Measurements from ENCODE around the gene SLC8A1.

The SLC8A1 gene

GRCh38 chr2:40273734-40274182 is 178.1 kb downstream of the SLC8A1 start:
- no peak for DNase-seq (ENCODE audit: low read depth)

GRCh38 chr2:40271094-40271493 is 180.8 kb downstream of the SLC8A1 start:
- no peak for DNase-seq (ENCODE audit: low read depth)

DNA sequence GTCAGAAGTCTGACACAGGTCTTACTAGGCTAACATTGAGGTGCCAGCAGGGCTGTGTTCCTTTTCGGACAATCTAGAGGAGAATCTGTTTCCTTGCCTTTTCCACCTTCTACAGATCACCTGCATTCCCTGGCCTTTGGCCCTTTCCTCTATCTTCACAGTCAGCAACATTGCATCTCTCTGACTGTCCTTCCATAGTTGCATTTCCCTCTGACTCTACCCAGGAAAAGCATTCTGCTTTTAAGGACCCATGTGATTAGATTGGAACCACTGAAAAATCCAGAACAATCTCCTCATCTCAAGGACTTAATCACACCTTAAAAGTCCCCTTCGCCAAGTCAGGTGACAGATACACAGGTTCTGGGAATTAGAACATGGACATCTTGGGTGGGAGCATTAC is 181.5 kb downstream of the SLC8A1 start:
- DNase-seq (ENCODE audit: low read depth), result no peak

DNA sequence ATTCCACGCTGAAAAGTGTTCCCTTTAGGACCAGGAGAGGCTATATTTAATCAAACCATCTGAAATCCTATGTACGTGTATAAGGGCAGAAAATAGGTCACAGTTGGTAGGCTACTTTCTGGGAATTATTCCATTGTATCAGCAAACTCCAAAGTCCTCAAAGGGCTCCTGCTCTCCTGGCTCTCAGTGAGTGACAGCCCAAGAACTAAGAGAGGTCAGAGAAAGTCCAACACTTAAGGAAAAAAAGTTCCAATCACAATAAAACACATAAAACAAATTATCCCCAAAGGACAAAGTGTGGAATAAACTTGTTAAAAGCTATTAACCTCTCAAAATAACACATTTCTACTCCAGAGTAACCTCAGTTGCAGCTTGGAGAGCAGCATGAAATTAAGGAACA is 183.3 kb downstream of the SLC8A1 start:
- no peak for DNase-seq (ENCODE audit: low read depth)

GRCh38 chr2:40266201-40266600 is 185.7 kb downstream of the SLC8A1 start:
- no peak for DNase-seq (ENCODE audit: low read depth)

DNA sequence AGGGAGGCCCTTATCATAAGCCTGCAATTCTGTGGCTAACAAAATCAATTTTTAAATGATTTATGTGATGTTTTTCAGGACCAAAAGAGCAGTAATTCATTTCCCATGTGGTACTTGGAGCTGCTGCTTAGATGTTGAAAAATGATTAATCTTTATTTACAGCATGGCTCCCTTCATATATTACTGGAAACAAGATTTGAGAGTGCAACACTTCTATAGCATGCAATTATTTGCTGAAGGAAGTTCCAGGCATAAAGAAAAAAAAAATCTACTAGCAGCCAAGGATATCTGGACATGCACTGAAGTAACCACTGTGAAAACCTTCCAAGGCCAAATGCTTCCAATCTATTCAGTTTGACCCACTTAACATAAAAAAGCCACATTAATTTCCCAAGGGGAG is 186.3 kb downstream of the SLC8A1 start:
- DNase-seq (ENCODE audit: low read depth), result no peak

- DNase-seq (ENCODE audit: low read depth), result no peak
Measured at GRCh38 chr2:40261042-40261441, 190.8 kb downstream of the SLC8A1 start.

DNA sequence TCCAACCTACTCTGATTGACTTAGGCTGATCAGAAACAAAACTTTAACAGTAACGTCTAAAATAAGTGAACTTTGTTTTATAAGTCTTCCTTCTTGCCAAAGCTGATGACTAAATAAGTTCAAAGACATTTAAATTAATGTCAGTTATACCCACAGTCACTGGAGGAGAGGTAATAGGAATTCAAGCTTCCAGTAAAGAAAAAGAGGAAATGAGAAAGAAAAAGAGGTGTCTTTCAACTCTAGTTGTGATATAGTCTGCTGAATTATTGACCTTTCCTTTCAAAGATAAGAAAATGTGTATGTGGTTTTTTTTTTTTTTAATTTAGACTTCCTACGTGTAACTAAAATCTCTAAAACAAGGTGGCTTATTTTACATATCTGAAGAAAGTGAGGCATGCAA is 191.5 kb downstream of the SLC8A1 start:
- no peak for DNase-seq (ENCODE audit: low read depth)

GRCh38 chr2:40259900-40260299 is 192.0 kb downstream of the SLC8A1 start:
- DNase-seq (ENCODE audit: low read depth), result no peak

GRCh38 chr2:40258135-40258457 is 193.8 kb downstream of the SLC8A1 start:
- DNase-seq (ENCODE audit: low read depth), result no peak

GRCh38 chr2:40257340-40258134 is 194.4 kb downstream of the SLC8A1 start:
- no peak for DNase-seq (ENCODE audit: low read depth)

GRCh38 chr2:40256649-40257048 is 195.2 kb downstream of the SLC8A1 start:
- DNase-seq (ENCODE audit: low read depth), result no peak

GRCh38 chr2:40256008-40256407 is 195.9 kb downstream of the SLC8A1 start:
- DNase-seq (ENCODE audit: low read depth), result no peak

DNA sequence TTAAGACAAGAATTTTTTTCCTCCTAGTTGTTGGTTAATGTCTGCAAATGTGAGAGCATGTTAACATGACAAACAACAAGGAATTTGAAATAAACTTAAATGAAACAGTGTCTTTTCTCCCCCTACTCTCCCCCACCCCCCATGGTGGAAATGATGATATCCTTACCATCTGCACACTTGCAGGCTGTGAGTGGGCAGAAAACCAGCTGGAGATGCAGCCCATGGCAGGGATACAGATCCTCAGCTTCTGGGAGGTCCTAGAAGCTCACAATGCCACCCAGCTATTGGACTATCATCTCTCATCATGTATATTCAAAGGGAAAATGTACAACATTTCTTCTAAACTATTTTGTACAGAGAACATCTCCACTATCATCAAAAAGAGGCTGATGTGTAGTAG is 196.8 kb downstream of the SLC8A1 start:
- DNase-seq (ENCODE audit: low read depth), result no peak

DNA sequence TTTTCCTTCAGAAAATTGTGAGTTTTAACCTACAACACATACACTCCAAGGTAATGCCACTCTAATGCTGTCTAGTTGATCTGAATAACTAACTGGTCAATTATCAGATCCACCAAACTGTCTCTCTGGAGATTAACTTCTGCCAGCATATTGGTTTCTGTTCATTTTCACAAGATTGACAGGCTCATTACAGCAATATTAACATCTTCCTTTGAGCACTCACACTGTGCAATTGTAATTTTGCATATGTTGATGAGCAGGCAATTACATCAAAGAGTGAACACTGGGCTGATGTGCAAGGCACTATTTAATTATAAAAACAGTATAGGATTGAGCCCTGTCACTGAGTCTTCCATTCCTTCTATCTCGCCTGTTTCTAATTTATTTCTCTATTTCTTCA is 197.3 kb downstream of the SLC8A1 start:
- no peak for DNase-seq (ENCODE audit: low read depth)

GRCh38 chr2:40251137-40251536 is 200.8 kb downstream of the SLC8A1 start:
- DNase-seq (ENCODE audit: low read depth), result no peak

DNA sequence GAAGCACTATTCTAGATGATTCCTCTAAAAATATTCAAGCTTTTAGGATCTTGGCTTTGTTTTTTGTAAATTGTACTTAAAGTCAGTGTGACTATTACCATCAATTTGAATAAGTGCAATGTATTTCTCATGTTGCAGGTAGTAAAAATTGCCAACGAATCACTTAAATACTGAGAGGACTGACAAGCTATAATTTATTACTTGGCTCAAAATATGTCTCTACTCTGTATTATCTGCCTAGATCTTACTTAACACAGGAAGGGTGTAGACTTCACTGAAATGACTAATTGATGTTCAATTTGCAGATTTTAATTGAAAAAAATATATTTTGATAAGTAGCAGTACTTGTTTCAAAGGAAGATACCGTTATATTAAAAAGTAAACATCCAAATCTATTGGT is 202.3 kb downstream of the SLC8A1 start:
- DNase-seq (ENCODE audit: low read depth), result no peak

DNA sequence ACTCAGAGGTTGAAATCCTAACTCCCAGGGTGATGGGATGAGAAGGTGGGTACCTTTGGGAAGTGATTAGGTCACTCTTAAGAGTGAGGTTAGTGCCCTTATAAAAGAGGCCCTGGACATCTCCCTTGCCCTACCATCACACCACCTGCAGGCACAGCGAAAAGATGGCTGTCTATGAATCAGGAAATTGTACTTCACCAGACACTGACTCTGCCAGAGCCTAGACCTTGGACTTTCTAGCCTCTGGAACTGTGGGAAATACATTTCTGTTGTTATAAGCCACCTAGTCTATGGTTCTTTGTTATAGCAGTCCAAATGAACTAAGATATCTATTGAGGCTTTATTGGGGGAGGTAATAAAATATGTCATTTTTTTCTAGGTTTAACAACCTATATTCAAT is 203.6 kb downstream of the SLC8A1 start:
- no peak for DNase-seq (ENCODE audit: low read depth)

DNA sequence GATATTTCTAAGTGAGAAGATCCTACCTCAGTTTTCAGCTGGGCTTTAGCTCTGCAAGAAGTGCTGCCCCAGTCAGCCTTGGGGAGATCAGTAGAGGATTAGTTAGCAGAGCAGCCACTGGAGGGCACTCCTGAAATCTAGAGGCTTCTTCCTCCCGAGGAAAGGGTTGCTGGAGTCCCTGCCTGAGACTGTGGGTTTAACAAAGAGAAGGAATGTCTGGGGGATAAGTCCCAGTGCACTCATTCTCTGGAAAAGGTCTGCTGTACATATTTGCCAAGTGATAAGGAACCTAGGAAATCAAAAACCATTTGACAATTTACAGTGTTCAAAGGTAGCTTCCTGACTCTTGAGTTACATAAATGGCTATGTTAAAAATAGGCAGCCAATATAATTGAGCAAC is 207.2 kb downstream of the SLC8A1 start:
- DNase-seq (ENCODE audit: low read depth), result peak; percentile 58

- DNase-seq (ENCODE audit: low read depth), result no peak
Measured at GRCh38 chr2:40244251-40244650, 207.6 kb downstream of the SLC8A1 start.

DNA sequence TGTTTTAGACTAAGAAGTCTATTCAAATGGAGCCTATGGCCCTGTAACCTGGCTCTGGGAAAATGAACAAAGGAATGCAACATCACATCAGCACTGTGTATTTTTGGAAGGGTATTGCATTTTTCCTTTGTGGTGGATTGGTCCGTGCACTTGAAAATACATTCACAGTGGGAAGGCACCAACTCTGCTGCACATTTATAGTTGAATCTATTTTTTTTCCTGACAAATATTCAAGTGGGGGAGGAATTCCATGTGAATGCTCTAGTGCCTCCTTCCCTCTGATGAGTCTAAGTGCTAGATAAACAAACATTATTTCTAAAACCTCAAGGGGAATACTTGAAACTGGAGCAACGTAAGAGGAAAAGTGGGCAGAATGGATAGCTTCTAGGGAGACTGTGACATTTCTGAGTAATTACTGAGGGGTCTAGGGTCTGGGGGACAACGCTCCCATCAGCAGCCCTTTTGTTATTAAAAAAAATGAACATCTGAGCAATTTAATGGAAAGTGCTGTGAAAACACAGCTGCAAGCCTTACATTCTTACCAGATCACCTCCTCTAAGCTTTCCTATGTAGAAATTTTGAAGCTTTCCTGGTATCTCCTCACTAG is 208.2 kb downstream of the SLC8A1 start:
- DNase-seq (ENCODE audit: low read depth), result no peak

DNA sequence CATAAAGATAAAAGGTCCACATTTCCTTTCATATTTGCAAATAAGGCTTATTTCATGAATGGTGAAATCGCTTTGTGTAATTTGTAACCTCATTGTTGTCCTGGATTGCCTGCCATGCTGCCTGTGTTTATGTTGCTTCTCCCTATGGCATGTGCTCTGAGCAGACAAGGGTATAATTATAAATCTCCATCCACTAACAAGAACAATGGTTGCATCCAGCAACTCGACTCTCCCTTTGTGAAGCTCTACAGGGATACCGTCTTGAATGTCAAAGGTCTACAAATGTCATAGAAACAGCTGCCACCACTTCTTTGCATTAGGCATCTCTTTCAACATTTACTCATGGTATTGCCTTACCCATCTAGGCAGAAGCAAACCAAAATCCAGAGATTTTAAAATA is 209.6 kb downstream of the SLC8A1 start:
- no peak for DNase-seq (ENCODE audit: low read depth)

- peak; percentile 86 for DNase-seq (ENCODE audit: low read depth)
Measured at GRCh38 chr2:40240070-40240469, 211.8 kb downstream of the SLC8A1 start.
